GM19043 (cell line): ENCODE measurements around the gene ARVCF.

Experiments used
- ATAC-seq: cut with Tn5 transposase; IDR thresholded peaks from one replicate; pipeline ENCODE4 v1.9.1; 2021; ENCODE audit warnings: low read depth; ENCODE audit not compliant: unreplicated experiment

Gene ARVCF

GRCh38 chr22:20053407-20054033 lies 36.9 kb upstream of the ARVCF start:
- ATAC-seq, result no peak

- no peak for ATAC-seq
Measured at GRCh38 chr22:20052309-20053259, 36.0 kb upstream of the ARVCF start.

GRCh38 chr22:20051927-20052308 lies 35.3 kb upstream of the ARVCF start:
- ATAC-seq, result no peak

- no peak for ATAC-seq
Measured at GRCh38 chr22:20046730-20047129, 30.1 kb upstream of the ARVCF start.

- no peak for ATAC-seq
Measured at GRCh38 chr22:20044495-20045151, 28.0 kb upstream of the ARVCF start.

GRCh38 chr22:20043997-20044342 lies 27.3 kb upstream of the ARVCF start:
- no peak for ATAC-seq

- ATAC-seq, result no peak
Measured at GRCh38 chr22:20043057-20043996, 26.7 kb upstream of the ARVCF start.

- no peak for ATAC-seq
Measured at GRCh38 chr22:20040327-20041200, 23.9 kb upstream of the ARVCF start.

GRCh38 chr22:20039683-20040325 lies 23.2 kb upstream of the ARVCF start:
- no peak for ATAC-seq

GRCh38 chr22:20038574-20038973 lies 22.0 kb upstream of the ARVCF start:
- ATAC-seq, result no peak

- ATAC-seq, result no peak
Measured at GRCh38 chr22:20037419-20037818, 20.8 kb upstream of the ARVCF start.

GRCh38 chr22:20036535-20037392 lies 20.1 kb upstream of the ARVCF start:
- no peak for ATAC-seq

- no peak for ATAC-seq
Measured at GRCh38 chr22:20036084-20036482, 19.5 kb upstream of the ARVCF start.

- ATAC-seq, result no peak
Measured at GRCh38 chr22:20035375-20036083, 18.9 kb upstream of the ARVCF start.

- no peak for ATAC-seq
Measured at GRCh38 chr22:20034143-20034542, 17.5 kb upstream of the ARVCF start.

GRCh38 chr22:20033045-20033706 lies 16.6 kb upstream of the ARVCF start:
- ATAC-seq, result no peak

- no peak for ATAC-seq
Measured at GRCh38 chr22:20032407-20032991, 15.9 kb upstream of the ARVCF start.
